ENCODE results near the gene HS6ST3. TPM values are rescaled to one million over a fixed set of nuclear protein-coding genes. Genes with fewer than 3 reads are reported as not detected.
"Not testable (repeated sequence)": the region's sequence is repeated elsewhere in the genome, so short reads cannot be mapped to it uniquely, and the experiment has no call there.

Gene HS6ST3
- total and polyA plus RNA-seq, 2 donors (not counting 3 experiments of a cell fraction or from before 2014, with no cell fraction given) = 0.03 to 0.15 TPM

GRCh38 chr13:96046449-96047126 is 43.3 kb upstream of the HS6ST3 start:
- H3K4me2 ChIP-seq (ENCODE audit: insufficient read depth, low read length); H3K9me3 ChIP-seq (replicated peaks; ENCODE audit: control insufficient read depth, insufficient read depth, low read length); CTCF ChIA-PET; BruUV-seq (replicated peaks); H2AFZ ChIP-seq (ENCODE audit: low read depth, low read length); H3K4me3 ChIP-seq (replicated peaks in 1 of 3; ENCODE audit: insufficient read depth in 1 of 3, low read depth in 1 of 3, low read length in 3 of 3); H3K9ac ChIP-seq (replicated peaks; ENCODE audit: extremely low read depth, insufficient read depth, low read length); POLR2A ChIA-PET; dilution Hi-C loops (cut with MboI; ENCODE audit: extremely low pct_ligation_motif_present, low sequenced_read_pairs); H4K20me1 ChIP-seq (replicated peaks; ENCODE audit: control insufficient read depth, extremely low read depth, insufficient read depth, low read length); DNase-seq (ENCODE audit: low read depth, low spot score); H3K9me1 ChIP-seq (replicated peaks; ENCODE audit: control insufficient read depth, extremely low read depth, insufficient read depth, low read length); intact Hi-C loops (cut with micrococcal nuclease); H3K36me3 ChIP-seq (ENCODE audit: control insufficient read depth in 2 of 2, extremely low read depth in 1 of 2, insufficient read depth in 2 of 2, low read length in 2 of 2); H3K27ac ChIP-seq (ENCODE audit: insufficient read depth, low read depth, low read length); H3K27me3 ChIP-seq (ENCODE audit: control insufficient read depth in 2 of 2, insufficient read depth in 2 of 2, low read length in 2 of 2); FAIRE-seq; H3K4me1 ChIP-seq (ENCODE audit: control insufficient read depth, extremely low read depth, insufficient read depth, low read length): not testable (repeated sequence)
- H3K79me2 ChIP-seq (ENCODE audit: control insufficient read depth, insufficient read depth, low read length) = peaks cover 32% of the 10 kb centered on the region

GRCh38 chr13:96050955-96051354 is 39.0 kb upstream of the HS6ST3 start:
- peaks cover 27% of the 10 kb centered on the region for H3K79me2 ChIP-seq (ENCODE audit: control insufficient read depth, insufficient read depth, low read length)
- H3K27me3 ChIP-seq (ENCODE audit: control insufficient read depth in 2 of 2, insufficient read depth in 2 of 2, low read length in 2 of 2); H3K9me1 ChIP-seq (replicated peaks; ENCODE audit: control insufficient read depth, extremely low read depth, insufficient read depth, low read length); H3K4me2 ChIP-seq (ENCODE audit: insufficient read depth, low read length); H3K4me1 ChIP-seq (ENCODE audit: control insufficient read depth, extremely low read depth, insufficient read depth, low read length); H3K27ac ChIP-seq (ENCODE audit: insufficient read depth, low read depth, low read length); H2AFZ ChIP-seq (ENCODE audit: low read depth, low read length); DNase-seq (ENCODE audit: low read depth, low spot score); H3K4me3 ChIP-seq (replicated peaks in 1 of 3; ENCODE audit: insufficient read depth in 1 of 3, low read depth in 1 of 3, low read length in 3 of 3); POLR2A ChIA-PET; H3K9me3 ChIP-seq (replicated peaks; ENCODE audit: control insufficient read depth, insufficient read depth, low read length); BruUV-seq (replicated peaks); H4K20me1 ChIP-seq (replicated peaks; ENCODE audit: control insufficient read depth, extremely low read depth, insufficient read depth, low read length); H3K9ac ChIP-seq (replicated peaks; ENCODE audit: extremely low read depth, insufficient read depth, low read length); CTCF ChIA-PET; FAIRE-seq; H3K36me3 ChIP-seq (ENCODE audit: control insufficient read depth in 2 of 2, extremely low read depth in 1 of 2, insufficient read depth in 2 of 2, low read length in 2 of 2); dilution Hi-C loops (cut with MboI; ENCODE audit: extremely low pct_ligation_motif_present, low sequenced_read_pairs): not testable (repeated sequence)
- intact Hi-C loops (cut with micrococcal nuclease) = loop anchor here (10.0 kb wide), 1 partner anchor 1384 kb away; the partner anchor contains the start of gene RAP2A

- intact Hi-C loops (cut with micrococcal nuclease) = loop anchor here (10.0 kb wide), 1 partner anchor 1383 kb away; the partner anchor contains the start of gene RAP2A
- H3K36me3 ChIP-seq (ENCODE audit: control insufficient read depth in 2 of 2, extremely low read depth in 1 of 2, insufficient read depth in 2 of 2, low read length in 2 of 2); H3K9me3 ChIP-seq (replicated peaks; ENCODE audit: control insufficient read depth, insufficient read depth, low read length); H3K27me3 ChIP-seq (ENCODE audit: control insufficient read depth in 2 of 2, insufficient read depth in 2 of 2, low read length in 2 of 2); DNase-seq (ENCODE audit: low read depth, low spot score); BruUV-seq (replicated peaks); H3K27ac ChIP-seq (ENCODE audit: insufficient read depth, low read depth, low read length); H3K9ac ChIP-seq (replicated peaks; ENCODE audit: extremely low read depth, insufficient read depth, low read length); dilution Hi-C loops (cut with MboI; ENCODE audit: extremely low pct_ligation_motif_present, low sequenced_read_pairs); H2AFZ ChIP-seq (ENCODE audit: low read depth, low read length); H3K4me2 ChIP-seq (ENCODE audit: insufficient read depth, low read length); FAIRE-seq; H3K9me1 ChIP-seq (replicated peaks; ENCODE audit: control insufficient read depth, extremely low read depth, insufficient read depth, low read length); H3K4me1 ChIP-seq (ENCODE audit: control insufficient read depth, extremely low read depth, insufficient read depth, low read length); POLR2A ChIA-PET; H3K4me3 ChIP-seq (replicated peaks in 1 of 3; ENCODE audit: insufficient read depth in 1 of 3, low read depth in 1 of 3, low read length in 3 of 3); H4K20me1 ChIP-seq (replicated peaks; ENCODE audit: control insufficient read depth, extremely low read depth, insufficient read depth, low read length): not testable (repeated sequence)
- H3K79me2 ChIP-seq (ENCODE audit: control insufficient read depth, insufficient read depth, low read length) = peaks cover 23% of the 10 kb centered on the region
- CTCF ChIA-PET = interaction anchor here (2.2 kb wide), 1 partner anchor 31 kb away, joined by 23 read pairs; no protein-coding TSS in a partner anchor
Measured at GRCh38 chr13:96051491-96051890, 38.4 kb upstream of the HS6ST3 start.

- Histone ChIP-seq H3K4me2 (ENCODE audit: insufficient read depth, low read length) (peak overlapping the region; percentile 97), H3K79me2 (ENCODE audit: control insufficient read depth, insufficient read depth, low read length) (peaks cover 18% of the 10 kb centered on the region)
- H3K9me3 ChIP-seq (replicated peaks; ENCODE audit: control insufficient read depth, insufficient read depth, low read length); H3K4me3 ChIP-seq (replicated peaks in 1 of 3; ENCODE audit: insufficient read depth in 1 of 3, low read depth in 1 of 3, low read length in 3 of 3); H3K27me3 ChIP-seq (ENCODE audit: control insufficient read depth in 2 of 2, insufficient read depth in 2 of 2, low read length in 2 of 2); H3K4me1 ChIP-seq (ENCODE audit: control insufficient read depth, extremely low read depth, insufficient read depth, low read length); BruUV-seq (replicated peaks); H2AFZ ChIP-seq (ENCODE audit: low read depth, low read length); H4K20me1 ChIP-seq (replicated peaks; ENCODE audit: control insufficient read depth, extremely low read depth, insufficient read depth, low read length); H3K27ac ChIP-seq (ENCODE audit: insufficient read depth, low read depth, low read length); POLR2A ChIA-PET; dilution Hi-C loops (cut with MboI; ENCODE audit: extremely low pct_ligation_motif_present, low sequenced_read_pairs); H3K36me3 ChIP-seq (ENCODE audit: control insufficient read depth in 2 of 2, extremely low read depth in 1 of 2, insufficient read depth in 2 of 2, low read length in 2 of 2); H3K9me1 ChIP-seq (replicated peaks; ENCODE audit: control insufficient read depth, extremely low read depth, insufficient read depth, low read length); DNase-seq (ENCODE audit: low read depth, low spot score); H3K9ac ChIP-seq (replicated peaks; ENCODE audit: extremely low read depth, insufficient read depth, low read length): not testable (repeated sequence)
- FAIRE-seq = peak; percentile 55
- CTCF ChIA-PET = interaction anchor here (0.9 to 2.2 kb wide), 5 partner anchors 24 to 177 kb away, joined by 3 to 23 read pairs (median 4); no protein-coding TSS in a partner anchor
- intact Hi-C loops (cut with micrococcal nuclease) = loop anchor here (10.0 kb wide), 1 partner anchor 1383 kb away; the partner anchor contains the start of gene RAP2A
Measured at GRCh38 chr13:96051946-96052345, 38.0 kb upstream of the HS6ST3 start.

Measured in endothelial cell of umbilical vein (primary cell).